Immature natural killer cell (primary cell): ENCODE measurements around the gene NFKB1. TPM values are rescaled to one million over a fixed set of nuclear protein-coding genes. Genes with fewer than 3 reads are reported as not detected.

Experiments
- DNase-seq, 3 donors: peaks; one replicate each; pipeline ENCODE4 v3.0.0; 2022; ENCODE audit warnings: mixed read lengths in 1 of 3
- H3K27ac Mint-ChIP-seq, 6 donors: one replicate each; pipeline ENCODE4 v1.8.0; 2020; ENCODE audit warnings: mixed read lengths in 6 of 6, mild to moderate bottlenecking in 5 of 6, inconsistent platforms in 4 of 6, moderate library complexity in 3 of 6
- H3K27me3 Mint-ChIP-seq, 3 donors: one replicate each; pipeline ENCODE4 v1.8.0; 2020 to 2021; ENCODE audit warnings: low read depth in 3 of 3, mild to moderate bottlenecking in 3 of 3, mixed read lengths in 3 of 3, moderate library complexity in 3 of 3, inconsistent platforms in 1 of 3
- H3K36me3 Mint-ChIP-seq, 3 donors: one replicate each; pipeline ENCODE4 v1.8.0; 2020; ENCODE audit warnings: mixed read lengths in 3 of 3, inconsistent platforms in 2 of 3, mild to moderate bottlenecking in 2 of 3
- H3K4me1 Mint-ChIP-seq, 2 donors: one replicate each; pipeline ENCODE4 v1.8.0; 2020; ENCODE audit warnings: inconsistent platforms in 2 of 2, mild to moderate bottlenecking in 2 of 2, mixed read lengths in 2 of 2, moderate library complexity in 1 of 2
- H3K4me3 Mint-ChIP-seq, 5 donors: one replicate each; pipeline ENCODE4 v1.8.0; 2020; ENCODE audit warnings: mild to moderate bottlenecking in 5 of 5, mixed read lengths in 5 of 5, inconsistent platforms in 3 of 5, moderate library complexity in 3 of 5
- H3K9me3 Mint-ChIP-seq, 6 donors: one replicate each; pipeline ENCODE4 v1.8.0; 2020; ENCODE audit warnings: mild to moderate bottlenecking in 6 of 6, mixed read lengths in 6 of 6, inconsistent platforms in 4 of 6, moderate library complexity in 3 of 6
- polyA plus RNA-seq, 3 donors: library from polyadenylated mRNA; unstranded; fragments of 300-500 nt; fragmentation: Illumina TruSeq; gene quantifications; one replicate each; pipeline ENCODE4 v1.2.3, GENCODE V29; 2021

Gene NFKB1
- polyA plus RNA-seq, 3 donors from 2014 or later: 9.4 to 16.0 (median 9.4) TPM

GRCh38 chr4:102546635-102547034, 45.5 kb downstream of the NFKB1 start:
- peaks cover 7 to 48% of the 10 kb centered on the region in 2 donors for H3K4me1 Mint-ChIP-seq
- no peaks in the 10 kb centered on the region for H3K9me3 Mint-ChIP-seq
- DNase-seq: no peak
- peaks cover 0 to 12% (median 4%) of the 10 kb centered on the region in 3 donors for H3K36me3 Mint-ChIP-seq
- H3K4me3 Mint-ChIP-seq: no peak overlapping the region
- H3K27me3 Mint-ChIP-seq: peaks cover 0 to 11% (median 6%) of the 10 kb centered on the region in 3 donors
- peak overlapping the region in 4 of 6 donors; percentile 3 to 61 (median 16) for H3K27ac Mint-ChIP-seq

GRCh38 chr4:102547973-102548372, 46.8 kb downstream of the NFKB1 start:
- H3K4me1 Mint-ChIP-seq: peaks cover 16 to 49% of the 10 kb centered on the region in 2 donors
- H3K27ac Mint-ChIP-seq: peak overlapping the region in 1 of 6 donors; percentile 6
- no peak for DNase-seq
- no peaks in the 10 kb centered on the region for H3K9me3 Mint-ChIP-seq
- H3K36me3 Mint-ChIP-seq: peaks cover 0 to 8% (median 4%) of the 10 kb centered on the region in 3 donors
- H3K27me3 Mint-ChIP-seq: peaks cover 0 to 11% (median 9%) of the 10 kb centered on the region in 3 donors
- H3K4me3 Mint-ChIP-seq: no peak overlapping the region

GRCh38 chr4:102551958-102552565, 50.9 kb downstream of the NFKB1 start:
- H3K27me3 Mint-ChIP-seq: peaks cover 0 to 9% (median 9%) of the 10 kb centered on the region in 3 donors
- peaks cover 0 to 4% (median 0%) of the 10 kb centered on the region in 3 donors for H3K36me3 Mint-ChIP-seq
- peak overlapping the region in 2 of 5 donors; percentile 26 to 31 for H3K4me3 Mint-ChIP-seq
- DNase-seq: no peak
- H3K4me1 Mint-ChIP-seq: peaks cover 20 to 40% of the 10 kb centered on the region in 2 donors
- peak overlapping the region; percentile 29 to 90 (median 74) for H3K27ac Mint-ChIP-seq
- no peaks in the 10 kb centered on the region for H3K9me3 Mint-ChIP-seq

- peak overlapping the region in 3 of 5 donors; percentile 4 to 31 (median 6) for H3K4me3 Mint-ChIP-seq
- peaks cover 0 to 9% (median 6%) of the 10 kb centered on the region in 3 donors for H3K27me3 Mint-ChIP-seq
- peaks cover 20 to 40% of the 10 kb centered on the region in 2 donors for H3K4me1 Mint-ChIP-seq
- H3K9me3 Mint-ChIP-seq: no peaks in the 10 kb centered on the region
- peak overlapping the region in 5 of 6 donors; percentile 22 to 89 (median 80) for H3K27ac Mint-ChIP-seq
- peaks cover 0 to 4% (median 0%) of the 10 kb centered on the region in 3 donors for H3K36me3 Mint-ChIP-seq
- peak; percentile 33 to 55 (median 40) for DNase-seq
Observed at GRCh38 chr4:102552781-102553180, 51.6 kb downstream of the NFKB1 start.

DNA sequence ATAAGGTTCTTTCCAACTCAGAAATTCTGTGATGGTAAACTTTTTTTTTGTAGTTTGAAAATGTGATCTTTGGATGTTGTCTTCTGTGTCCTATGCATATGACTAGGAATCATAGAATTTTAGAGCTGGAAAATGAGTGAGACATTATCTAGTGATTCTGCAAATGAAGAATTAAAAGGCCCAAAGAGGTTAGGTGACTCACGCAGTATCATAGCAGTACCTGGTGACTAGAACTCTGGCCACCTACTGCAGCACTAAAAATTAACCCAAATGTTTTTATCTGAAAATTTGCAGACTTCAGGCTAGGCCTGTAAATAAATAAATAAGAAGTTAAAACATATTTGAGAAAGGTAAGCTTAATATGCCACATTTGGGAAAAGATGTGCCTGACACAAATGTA, 52.8 kb downstream of the NFKB1 start:
- no peaks in the 10 kb centered on the region for H3K36me3 Mint-ChIP-seq

DNA sequence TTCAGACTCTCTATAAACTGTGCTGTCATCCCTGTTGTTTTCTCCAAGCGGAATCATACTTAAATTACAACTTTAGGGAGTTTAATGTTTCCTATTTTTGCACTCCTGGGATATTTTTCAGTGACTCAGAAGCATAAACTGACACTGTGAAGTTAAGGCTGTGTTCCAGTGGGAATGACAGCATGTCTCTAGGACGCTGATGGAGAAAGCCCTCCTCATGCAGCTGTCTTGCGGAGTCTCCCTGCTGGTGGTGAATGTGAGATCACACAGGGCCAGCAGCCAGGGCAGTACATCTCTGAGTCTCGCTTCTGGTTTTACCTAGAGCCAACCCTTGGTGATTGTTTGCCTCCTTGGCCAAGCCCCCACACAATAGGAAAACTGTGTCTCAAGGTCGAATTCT, 53.3 kb downstream of the NFKB1 start:
- H3K27ac Mint-ChIP-seq: no peak overlapping the region
- no peak for DNase-seq
- H3K36me3 Mint-ChIP-seq: no peaks in the 10 kb centered on the region
- H3K9me3 Mint-ChIP-seq: no peaks in the 10 kb centered on the region
- peaks cover 0 to 8% (median 2%) of the 10 kb centered on the region in 3 donors for H3K27me3 Mint-ChIP-seq
- peaks cover 27 to 39% of the 10 kb centered on the region in 2 donors for H3K4me1 Mint-ChIP-seq
- H3K4me3 Mint-ChIP-seq: no peak overlapping the region

More for the DNA sequence above, 52.8 kb downstream of the NFKB1 start:
- peaks cover 0 to 8% (median 2%) of the 10 kb centered on the region in 3 donors for H3K27me3 Mint-ChIP-seq
- H3K9me3 Mint-ChIP-seq: no peaks in the 10 kb centered on the region
- peak overlapping the region in 3 of 6 donors; percentile 42 to 82 (median 72) for H3K27ac Mint-ChIP-seq
- DNase-seq: no peak
- H3K4me3 Mint-ChIP-seq: no peak overlapping the region
- H3K4me1 Mint-ChIP-seq: peaks cover 25 to 40% of the 10 kb centered on the region in 2 donors

GRCh38 chr4:102554992-102555391, 53.8 kb downstream of the NFKB1 start:
- peaks cover 30 to 34% of the 10 kb centered on the region in 2 donors for H3K4me1 Mint-ChIP-seq
- no peak overlapping the region for H3K27ac Mint-ChIP-seq
- DNase-seq: no peak
- H3K9me3 Mint-ChIP-seq: no peaks in the 10 kb centered on the region
- H3K36me3 Mint-ChIP-seq: no peaks in the 10 kb centered on the region
- no peak overlapping the region for H3K4me3 Mint-ChIP-seq
- peaks cover 0 to 8% (median 2%) of the 10 kb centered on the region in 3 donors for H3K27me3 Mint-ChIP-seq

DNA sequence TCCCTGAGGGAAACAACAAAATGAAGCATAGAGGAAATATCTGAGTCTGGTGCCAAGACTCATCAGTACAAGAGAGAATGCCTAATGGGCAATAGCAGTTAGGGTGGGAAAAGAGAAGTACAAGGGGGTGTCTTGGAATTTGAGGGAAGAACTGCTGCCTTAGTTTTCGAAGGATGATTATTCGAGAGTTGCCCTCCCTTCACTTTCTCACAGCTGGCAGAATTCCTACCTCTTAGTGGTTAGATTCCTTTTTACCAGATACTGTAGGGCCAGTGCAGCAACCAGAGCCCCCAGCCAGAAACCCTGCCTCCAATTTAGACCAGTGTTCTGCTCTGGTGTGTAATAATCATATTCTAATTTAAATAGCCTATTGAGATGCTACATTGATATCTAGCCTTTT, 56.5 kb downstream of the NFKB1 start:
- H3K4me1 Mint-ChIP-seq: peaks cover 14 to 35% of the 10 kb centered on the region in 2 donors
- H3K36me3 Mint-ChIP-seq: peaks cover 0 to 1% (median 0%) of the 10 kb centered on the region in 3 donors
- DNase-seq: no peak
- peaks cover 0 to 2% (median 0%) of the 10 kb centered on the region in 3 donors for H3K27me3 Mint-ChIP-seq
- H3K4me3 Mint-ChIP-seq: no peak overlapping the region
- no peaks in the 10 kb centered on the region for H3K9me3 Mint-ChIP-seq
- H3K27ac Mint-ChIP-seq: peak overlapping the region in 1 of 6 donors; percentile 27

- H3K27ac Mint-ChIP-seq: peak overlapping the region; percentile 76 to 92 (median 89)
- H3K4me1 Mint-ChIP-seq: peaks cover 8 to 33% of the 10 kb centered on the region in 2 donors
- H3K4me3 Mint-ChIP-seq: peak overlapping the region; percentile 68 to 85 (median 77)
Observed at GRCh38 chr4:102560115-102560514, 59.0 kb downstream of the NFKB1 start.

GRCh38 chr4:102560571-102561341, 59.6 kb downstream of the NFKB1 start:
- H3K4me1 Mint-ChIP-seq: peaks cover 10 to 33% of the 10 kb centered on the region in 2 donors
- H3K4me3 Mint-ChIP-seq: peak overlapping the region; percentile 68 to 85 (median 77)
- H3K36me3 Mint-ChIP-seq: peaks cover 0 to 7% (median 0%) of the 10 kb centered on the region in 3 donors
- no peaks in the 10 kb centered on the region for H3K27me3 Mint-ChIP-seq
- no peaks in the 10 kb centered on the region for H3K9me3 Mint-ChIP-seq
- DNase-seq: no peak
- H3K27ac Mint-ChIP-seq: peak overlapping the region; percentile 76 to 92 (median 89)

More at GRCh38 chr4:102560115-102560514, 59.0 kb downstream of the NFKB1 start:
- H3K9me3 Mint-ChIP-seq: no peaks in the 10 kb centered on the region
- H3K27me3 Mint-ChIP-seq: no peaks in the 10 kb centered on the region
- H3K36me3 Mint-ChIP-seq: peaks cover 0 to 7% (median 0%) of the 10 kb centered on the region in 3 donors
- no peak for DNase-seq

GRCh38 chr4:102563000-102563399, 61.8 kb downstream of the NFKB1 start:
- no peaks in the 10 kb centered on the region for H3K9me3 Mint-ChIP-seq
- no peaks in the 10 kb centered on the region for H3K27me3 Mint-ChIP-seq
- DNase-seq: no peak
- no peak overlapping the region for H3K4me3 Mint-ChIP-seq
- H3K4me1 Mint-ChIP-seq: peaks cover 27 to 40% of the 10 kb centered on the region in 2 donors
- H3K27ac Mint-ChIP-seq: peak overlapping the region in 3 of 6 donors; percentile 7 to 62 (median 17)
- H3K36me3 Mint-ChIP-seq: peaks cover 0 to 7% (median under 1%) of the 10 kb centered on the region in 3 donors

GRCh38 chr4:102564399-102565059, 63.4 kb downstream of the NFKB1 start:
- Mint-ChIP-seq H3K27ac (peak overlapping the region in 2 of 6 donors; percentile 48 to 51), H3K4me3 (no peak overlapping the region)
- no peak for DNase-seq

DNA sequence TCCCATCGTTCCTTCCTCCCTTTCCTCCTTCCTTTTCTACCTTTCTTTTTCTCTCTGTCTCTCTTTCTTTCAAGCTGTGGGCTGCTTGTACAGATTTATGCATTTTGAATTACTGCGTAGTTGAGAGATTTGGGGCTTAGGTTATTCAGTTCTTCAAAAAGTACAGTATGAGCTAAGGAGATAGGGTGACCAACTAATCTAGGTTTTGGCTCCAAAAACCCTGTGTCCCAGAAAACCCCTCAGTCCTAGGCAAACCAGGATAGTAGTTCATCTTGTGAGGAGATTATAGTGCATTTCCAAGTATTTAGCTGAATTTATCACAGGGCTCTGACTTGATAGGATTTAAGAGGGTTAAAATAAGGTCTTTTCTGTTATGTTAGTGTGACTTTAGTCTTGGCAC, 64.5 kb downstream of the NFKB1 start:
- H3K36me3 Mint-ChIP-seq: peaks cover 4 to 22% (median 13%) of the 10 kb centered on the region in 3 donors
- DNase-seq: no peak
- H3K27ac Mint-ChIP-seq: peak overlapping the region in 3 of 6 donors; percentile 9 to 52 (median 33)
- H3K4me1 Mint-ChIP-seq: peaks cover 25 to 42% of the 10 kb centered on the region in 2 donors
- H3K4me3 Mint-ChIP-seq: no peak overlapping the region
- H3K9me3 Mint-ChIP-seq: no peaks in the 10 kb centered on the region
- H3K27me3 Mint-ChIP-seq: no peaks in the 10 kb centered on the region

More at GRCh38 chr4:102564399-102565059, 63.4 kb downstream of the NFKB1 start:
- Mint-ChIP-seq H3K4me1 (peaks cover 34 to 42% of the 10 kb centered on the region in 2 donors), H3K9me3 (no peaks in the 10 kb centered on the region), H3K27me3 (no peaks in the 10 kb centered on the region), H3K36me3 (peaks cover 0 to 15% (median 8%) of the 10 kb centered on the region in 3 donors)
